GM20000 (cell line): ENCODE measurements around the gene MID1.

Experiments
- DNase-seq: peaks from one replicate; pipeline ENCODE4 v3.0.0; 2012; ENCODE audit warnings: low spot score
- TF ChIP-seq, protein P1 (sequence below): IDR thresholded peaks from 2 replicates; pipeline ENCODE4 v1.5.1; 2012; ENCODE audit warnings: mild to moderate bottlenecking, control low read depth; ENCODE audit errors: extremely low read depth, missing control alignments

The MID1 gene, protein sequence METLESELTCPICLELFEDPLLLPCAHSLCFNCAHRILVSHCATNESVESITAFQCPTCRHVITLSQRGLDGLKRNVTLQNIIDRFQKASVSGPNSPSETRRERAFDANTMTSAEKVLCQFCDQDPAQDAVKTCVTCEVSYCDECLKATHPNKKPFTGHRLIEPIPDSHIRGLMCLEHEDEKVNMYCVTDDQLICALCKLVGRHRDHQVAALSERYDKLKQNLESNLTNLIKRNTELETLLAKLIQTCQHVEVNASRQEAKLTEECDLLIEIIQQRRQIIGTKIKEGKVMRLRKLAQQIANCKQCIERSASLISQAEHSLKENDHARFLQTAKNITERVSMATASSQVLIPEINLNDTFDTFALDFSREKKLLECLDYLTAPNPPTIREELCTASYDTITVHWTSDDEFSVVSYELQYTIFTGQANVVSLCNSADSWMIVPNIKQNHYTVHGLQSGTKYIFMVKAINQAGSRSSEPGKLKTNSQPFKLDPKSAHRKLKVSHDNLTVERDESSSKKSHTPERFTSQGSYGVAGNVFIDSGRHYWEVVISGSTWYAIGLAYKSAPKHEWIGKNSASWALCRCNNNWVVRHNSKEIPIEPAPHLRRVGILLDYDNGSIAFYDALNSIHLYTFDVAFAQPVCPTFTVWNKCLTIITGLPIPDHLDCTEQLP

DNA sequence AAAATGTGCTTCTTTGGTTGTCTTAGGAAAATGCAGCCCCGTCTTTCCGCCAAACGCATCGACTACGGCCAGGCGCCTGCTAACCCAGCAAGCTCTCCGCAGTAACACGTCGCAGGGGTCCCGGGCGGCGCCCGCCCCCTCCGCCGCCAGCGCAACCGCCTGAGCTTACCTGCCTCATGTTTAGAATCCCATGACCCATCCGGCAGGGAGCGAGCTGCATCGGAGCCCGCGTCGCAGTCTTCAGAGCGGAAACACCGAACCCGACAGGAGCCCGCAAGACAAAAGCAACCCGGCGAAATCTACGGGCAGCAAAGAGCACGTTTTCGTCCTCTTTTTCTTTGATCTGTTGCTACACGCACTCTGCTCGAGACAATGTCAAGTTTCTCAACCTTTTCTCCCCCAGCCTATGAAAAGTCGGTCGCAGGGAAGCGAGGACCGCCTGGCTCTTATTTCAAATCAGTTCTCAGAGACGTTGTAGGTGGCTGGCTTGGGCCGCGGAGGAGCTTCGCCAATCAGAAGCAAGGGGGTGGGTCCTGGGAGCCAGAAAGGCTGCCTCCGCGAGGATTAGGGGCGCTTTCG is at the start of gene MID1:
Gene MID1, minus strand, starts transcription at position 465 of the 579 bp plus-strand sequence. CDS start 53,038 bp downstream, outside the sequence.
- TF ChIP-seq, protein P1, sequence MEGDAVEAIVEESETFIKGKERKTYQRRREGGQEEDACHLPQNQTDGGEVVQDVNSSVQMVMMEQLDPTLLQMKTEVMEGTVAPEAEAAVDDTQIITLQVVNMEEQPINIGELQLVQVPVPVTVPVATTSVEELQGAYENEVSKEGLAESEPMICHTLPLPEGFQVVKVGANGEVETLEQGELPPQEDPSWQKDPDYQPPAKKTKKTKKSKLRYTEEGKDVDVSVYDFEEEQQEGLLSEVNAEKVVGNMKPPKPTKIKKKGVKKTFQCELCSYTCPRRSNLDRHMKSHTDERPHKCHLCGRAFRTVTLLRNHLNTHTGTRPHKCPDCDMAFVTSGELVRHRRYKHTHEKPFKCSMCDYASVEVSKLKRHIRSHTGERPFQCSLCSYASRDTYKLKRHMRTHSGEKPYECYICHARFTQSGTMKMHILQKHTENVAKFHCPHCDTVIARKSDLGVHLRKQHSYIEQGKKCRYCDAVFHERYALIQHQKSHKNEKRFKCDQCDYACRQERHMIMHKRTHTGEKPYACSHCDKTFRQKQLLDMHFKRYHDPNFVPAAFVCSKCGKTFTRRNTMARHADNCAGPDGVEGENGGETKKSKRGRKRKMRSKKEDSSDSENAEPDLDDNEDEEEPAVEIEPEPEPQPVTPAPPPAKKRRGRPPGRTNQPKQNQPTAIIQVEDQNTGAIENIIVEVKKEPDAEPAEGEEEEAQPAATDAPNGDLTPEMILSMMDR: no peak
- DNase-seq: peak; percentile 11

DNA sequence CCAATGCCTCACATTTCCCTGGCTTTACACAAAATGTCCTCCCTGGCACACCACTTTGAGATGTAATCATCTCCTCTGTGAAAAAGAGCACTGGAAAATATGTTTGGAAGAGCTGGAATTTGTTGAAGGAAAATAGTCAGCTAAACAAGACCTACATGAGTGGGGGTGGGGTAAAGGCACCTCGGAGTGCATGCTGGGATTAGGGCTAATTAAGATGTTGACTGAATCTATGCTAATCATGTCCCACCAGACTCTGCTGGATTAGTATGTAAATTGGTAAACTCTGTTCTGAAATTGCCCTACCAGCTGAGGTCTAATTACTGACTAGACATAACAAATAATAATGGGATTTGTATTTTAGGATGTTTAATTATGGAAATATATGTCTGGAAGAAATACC is 46.8 kb upstream of the MID1 start:
- TF ChIP-seq, protein P1: no peak

DNA sequence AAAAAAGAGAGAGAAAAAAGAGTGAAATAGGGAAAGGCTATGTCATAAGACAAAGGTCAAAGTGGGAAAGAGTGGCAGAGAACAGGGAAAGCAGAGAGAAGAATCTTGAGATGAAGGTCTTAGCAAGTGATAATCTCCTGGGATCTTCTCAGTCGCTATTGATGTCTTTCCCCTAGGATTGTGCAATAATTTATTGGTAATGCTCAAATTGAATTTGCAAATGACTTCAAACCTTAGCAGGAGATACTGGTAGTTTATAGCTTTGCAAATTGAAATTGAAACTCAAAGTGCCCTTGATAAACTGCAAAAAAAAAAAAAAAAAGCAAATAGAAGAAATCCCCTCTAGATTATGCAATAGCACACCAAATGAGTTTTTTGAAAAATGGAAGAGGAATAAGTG is 45.7 kb upstream of the MID1 start:
- TF ChIP-seq, protein P1: no peak
- no peak for DNase-seq

More for the DNA sequence above, 46.8 kb upstream of the MID1 start:
- DNase-seq: no peak

DNA sequence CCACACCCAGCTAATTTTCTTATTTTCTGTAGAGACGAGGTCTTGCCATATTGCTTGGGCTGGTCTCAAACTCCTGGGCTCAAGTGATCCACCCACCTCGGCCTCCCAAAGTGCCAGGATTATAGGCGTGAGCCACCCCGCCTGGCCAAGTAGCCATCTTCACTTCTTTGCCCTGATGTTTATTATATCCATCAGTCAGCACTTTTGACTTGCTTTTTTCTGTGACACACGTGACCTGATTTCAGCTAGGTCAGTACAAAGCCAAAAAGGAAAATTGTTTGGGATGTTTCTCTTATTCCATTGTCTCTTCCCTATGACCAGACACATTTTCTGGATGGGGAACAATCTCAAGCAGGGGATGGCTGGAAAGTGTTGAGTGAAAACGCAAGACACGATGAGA is 45.3 kb upstream of the MID1 start:
- TF ChIP-seq, protein P1: no peak
- no peak for DNase-seq

DNA sequence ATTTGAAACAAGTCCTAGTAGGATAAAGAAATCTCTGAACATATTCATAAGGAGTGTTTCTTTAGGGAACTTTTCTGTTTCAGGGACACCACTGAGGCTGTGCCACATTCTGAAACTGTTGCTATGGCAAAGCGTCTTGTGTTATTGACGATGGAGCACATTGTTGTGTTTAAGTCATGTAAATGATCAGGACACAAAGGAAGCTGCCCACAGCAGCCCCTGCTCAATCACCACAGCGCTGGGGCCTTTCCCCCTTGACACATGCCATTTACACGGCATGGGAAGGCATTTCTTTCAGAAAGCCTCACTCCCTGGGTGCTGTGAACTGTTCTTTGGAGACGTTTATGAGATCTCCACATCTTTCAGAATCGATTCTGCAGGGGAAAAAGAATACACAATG is 39.8 kb upstream of the MID1 start:
- DNase-seq: no peak
- TF ChIP-seq, protein P1: no peak

DNA sequence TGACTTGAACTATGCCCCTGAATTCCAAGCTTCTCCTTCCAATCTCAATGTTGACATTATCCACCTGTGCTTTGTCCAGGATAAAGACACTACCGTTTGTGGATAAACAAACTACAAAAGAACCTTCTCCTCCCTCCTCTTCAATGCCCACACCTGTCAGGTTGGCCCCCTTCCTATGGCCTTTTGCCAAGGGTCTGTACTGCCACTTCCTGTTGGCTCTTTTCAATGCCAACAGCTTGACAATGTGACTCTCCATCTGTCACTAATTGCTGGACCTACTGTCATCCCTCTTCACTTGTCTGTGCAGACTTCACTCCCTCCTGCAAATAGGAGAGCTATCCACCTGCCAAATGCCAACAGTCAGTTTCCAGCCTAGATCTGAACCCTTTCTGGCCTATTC is 35.8 kb upstream of the MID1 start:
- TF ChIP-seq, protein P1: no peak
- DNase-seq: no peak

DNA sequence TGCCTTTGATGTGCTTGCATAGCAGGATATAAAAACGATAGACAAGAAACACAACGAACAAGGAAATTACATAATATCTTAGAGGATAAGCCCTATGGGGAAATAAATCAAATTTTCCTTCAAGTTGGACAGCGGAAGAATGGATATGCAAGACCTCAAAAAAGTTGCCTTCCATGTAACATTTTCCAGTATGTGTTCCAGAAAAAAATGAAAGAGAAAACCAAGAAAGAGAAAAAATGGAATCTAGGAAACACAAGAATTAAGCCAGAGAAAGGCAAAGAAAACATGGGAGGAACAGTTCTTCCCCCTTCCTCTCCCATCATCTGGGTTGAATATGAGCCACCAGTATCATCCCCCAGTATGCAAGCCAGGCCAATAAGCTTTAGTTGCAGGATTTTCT is 34.6 kb upstream of the MID1 start:
- TF ChIP-seq, protein P1: no peak
- no peak for DNase-seq
